HUDEP-2 (cell line): ENCODE data around the gene MKLN1.
"Not testable (repeated sequence)": the region's sequence is repeated elsewhere in the genome, so short reads cannot be mapped to it uniquely, and the experiment has no call there.

ENCODE experiments used
- DNase-seq, 76 experiments: peaks; one replicate each; lab custom pipeline; 2025; ENCODE audit not compliant: unreplicated experiment in 76 of 76; lab: John Stamatoyannopoulos, UW

MKLN1 gene

DNA sequence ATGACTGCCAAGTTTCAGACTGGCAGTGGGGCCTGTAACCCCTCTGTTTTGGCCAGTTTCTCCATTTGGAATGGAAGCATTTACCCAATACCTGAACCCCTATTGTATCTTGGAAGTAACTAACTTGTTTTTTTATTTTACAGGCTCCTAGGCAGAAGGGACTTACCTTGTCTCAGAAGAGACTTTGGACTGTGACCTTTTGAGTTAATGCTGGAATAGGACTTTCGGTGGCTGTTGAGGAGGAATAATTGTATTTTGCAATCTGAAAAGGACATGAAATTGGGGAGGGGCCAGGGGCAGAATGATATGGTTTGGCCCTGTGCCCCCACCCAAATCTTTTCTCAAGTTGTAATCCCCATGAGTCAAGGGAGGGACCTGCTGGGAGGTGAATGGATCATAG lies 20.0 kb upstream of the MKLN1 start:
- DNase-seq = no peak

DNA sequence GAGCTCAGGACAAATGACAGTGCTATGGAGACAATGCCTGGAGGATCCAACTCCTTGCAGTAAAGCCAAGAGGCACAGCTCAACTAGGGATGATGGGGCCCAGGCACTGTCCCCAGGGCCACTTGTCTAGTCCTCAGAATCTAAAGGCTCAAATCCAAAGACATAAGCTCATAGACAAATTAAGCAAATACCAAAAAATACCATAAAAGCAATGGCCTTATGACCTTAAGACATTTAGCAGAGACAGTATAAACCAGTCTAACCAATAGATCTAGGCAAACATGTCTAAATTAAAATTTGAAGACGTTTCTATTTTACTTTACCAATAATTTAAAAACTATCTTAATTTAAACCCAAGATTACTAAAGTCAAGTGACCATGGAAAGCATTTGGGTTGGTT lies 14.8 kb upstream of the MKLN1 start:
- DNase-seq = no peak

- DNase-seq = no peak
Observed at GRCh38 chr7:131320603-131321002, 7.1 kb upstream of the MKLN1 start.

GRCh38 chr7:131321656-131322055 lies 6.0 kb upstream of the MKLN1 start:
- no peak for DNase-seq

DNA sequence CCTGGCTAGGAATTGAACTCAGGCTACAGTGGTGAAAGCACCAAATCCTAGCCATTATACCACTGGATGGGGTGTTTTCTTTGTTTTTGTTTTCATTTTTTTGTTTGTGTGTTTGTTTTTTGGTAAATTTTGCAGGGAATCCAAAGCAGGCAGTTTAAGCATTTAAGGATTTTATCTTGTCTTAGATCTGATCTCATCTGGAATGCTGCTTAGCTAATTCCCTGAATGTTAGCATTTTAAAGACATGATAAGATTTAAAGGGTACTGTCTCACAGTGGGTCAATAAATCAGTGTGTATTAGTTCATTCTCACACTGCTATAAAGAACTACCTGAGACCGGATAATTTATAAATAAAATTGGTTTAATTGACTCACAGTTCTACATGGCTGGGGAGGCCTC lies 5.6 kb upstream of the MKLN1 start:
- DNase-seq = no peak

DNA sequence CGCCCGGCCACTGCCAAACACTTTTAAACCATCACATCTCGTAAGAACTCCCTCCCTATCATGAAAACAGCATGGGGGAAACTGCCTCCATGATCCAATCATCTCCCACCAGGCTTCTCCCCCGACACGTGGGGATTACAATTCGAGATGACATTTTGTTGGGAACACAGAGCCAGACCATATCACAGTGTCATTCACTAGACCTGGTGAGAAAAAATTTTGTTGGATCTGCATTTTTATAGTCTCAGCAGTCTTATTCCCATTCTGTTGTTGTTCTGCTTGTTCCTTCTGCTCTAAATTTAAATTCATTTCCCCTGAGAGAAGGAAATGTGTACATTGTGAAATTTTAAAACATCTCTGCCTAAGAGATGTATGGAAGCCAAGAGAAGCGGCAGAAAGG lies 4.8 kb upstream of the MKLN1 start:
- no peak for DNase-seq

GRCh38 chr7:131325179-131325840 lies 2.4 kb upstream of the MKLN1 start:
- no peak for DNase-seq

DNA sequence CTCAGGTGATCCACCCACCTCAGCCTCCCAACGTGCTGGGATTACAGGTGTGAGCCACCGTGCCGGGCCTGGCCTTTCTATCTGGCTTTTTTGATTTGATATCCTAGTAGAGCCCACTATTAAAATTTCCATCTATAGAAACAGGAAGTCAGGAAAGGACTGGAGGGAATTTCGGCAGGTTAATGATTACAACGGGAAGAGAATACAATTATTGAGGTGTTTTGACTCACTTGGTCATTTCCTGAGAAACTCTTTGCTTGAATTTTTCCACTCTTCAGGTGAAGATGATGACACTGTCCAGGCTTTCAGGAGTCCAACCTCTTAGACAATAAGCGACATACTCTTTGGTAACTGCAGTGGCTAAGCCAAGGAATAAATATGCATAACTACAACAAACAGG lies 1.1 kb upstream of the MKLN1 start:
- DNase-seq = no peak

- peak in 12 of 76 experiments; percentile 4 to 57 (median 38) for DNase-seq
Observed at GRCh38 chr7:131327049-131327625, 539 bp upstream of the MKLN1 start.

DNA sequence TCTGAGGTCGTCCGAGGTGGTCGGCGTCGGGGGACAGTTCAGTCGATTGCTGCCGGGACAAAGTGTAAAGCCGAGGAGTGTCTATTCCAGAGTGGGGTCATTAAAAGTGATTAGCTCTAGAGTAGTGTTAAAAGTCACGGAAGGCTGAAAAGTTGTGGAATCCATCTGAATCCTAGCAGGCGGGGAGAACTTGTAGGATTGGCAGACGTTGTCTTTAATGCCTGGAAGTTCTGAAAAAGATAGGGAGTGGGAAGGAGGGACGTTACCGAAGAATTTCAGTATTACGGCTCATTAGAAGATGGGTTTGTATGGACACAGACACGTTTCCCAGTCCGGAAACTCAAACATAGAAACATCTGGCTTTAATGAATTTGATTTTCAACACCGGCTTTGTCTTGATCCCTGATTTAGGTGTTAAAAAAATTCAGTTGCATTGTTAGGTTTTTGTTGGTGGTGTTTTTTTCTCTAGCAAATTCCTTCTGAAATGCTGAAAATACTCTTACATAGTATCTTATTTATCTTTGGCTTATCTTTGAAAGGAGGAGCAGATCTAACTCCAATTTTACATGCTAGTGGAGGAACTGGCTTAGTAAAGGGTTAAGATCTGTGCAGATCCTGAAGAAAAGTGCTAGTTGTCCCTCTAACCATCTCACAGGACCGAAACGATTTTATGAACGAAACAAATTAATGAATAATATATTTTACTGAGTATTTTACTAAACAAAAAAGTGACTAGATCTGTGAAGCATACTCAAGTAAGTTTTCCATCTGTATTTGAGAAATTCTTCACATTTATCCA lies 900 bp downstream of the MKLN1 start:
- DNase-seq = peak in 2 of 76 experiments; percentile 9

- DNase-seq = peak in 4 of 76 experiments; percentile 10 to 16 (median 12)
Observed at GRCh38 chr7:131329176-131329570, 1.5 kb downstream of the MKLN1 start.

DNA sequence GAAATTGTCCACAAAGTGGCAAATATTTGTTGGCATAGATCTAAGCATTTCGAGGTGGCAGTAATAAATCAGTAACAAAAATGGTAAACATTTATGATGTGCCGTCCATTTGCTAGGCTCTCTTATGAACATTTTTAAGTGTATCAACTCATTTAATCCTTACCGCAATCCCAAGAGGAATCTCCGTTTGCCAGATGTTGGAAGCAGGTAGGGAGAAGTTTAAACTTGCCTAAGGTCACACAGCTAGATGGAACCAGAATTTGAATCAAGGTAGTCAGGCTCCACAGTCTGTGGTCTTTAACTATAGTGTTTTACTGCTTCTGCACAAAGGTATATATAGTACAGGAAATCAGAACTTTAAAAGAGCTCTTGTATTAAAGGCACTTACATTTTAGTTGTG lies 2.6 kb downstream of the MKLN1 start:
- DNase-seq = no peak

GRCh38 chr7:131331806-131332205 lies 4.1 kb downstream of the MKLN1 start:
- no peak for DNase-seq

DNA sequence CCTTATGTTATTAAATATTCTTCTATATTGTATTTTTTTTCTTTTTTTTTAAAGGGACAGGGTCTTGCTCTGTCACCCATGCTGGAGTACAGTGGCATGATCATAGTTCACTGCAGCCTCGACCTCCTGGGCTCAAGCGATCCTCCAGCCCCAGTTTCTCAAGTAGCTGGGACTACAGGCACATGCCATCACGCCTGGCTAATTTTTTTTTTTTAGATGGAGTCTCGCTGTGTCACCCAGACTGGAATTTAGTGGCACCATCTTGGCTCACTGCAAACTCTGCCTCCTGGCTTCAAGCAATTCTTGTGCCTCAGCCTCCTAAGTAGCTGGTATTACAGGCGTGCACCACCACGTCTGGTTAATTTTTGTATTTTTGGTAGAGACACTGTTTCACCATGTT lies 5.1 kb downstream of the MKLN1 start:
- not testable (repeated sequence) for DNase-seq

DNA sequence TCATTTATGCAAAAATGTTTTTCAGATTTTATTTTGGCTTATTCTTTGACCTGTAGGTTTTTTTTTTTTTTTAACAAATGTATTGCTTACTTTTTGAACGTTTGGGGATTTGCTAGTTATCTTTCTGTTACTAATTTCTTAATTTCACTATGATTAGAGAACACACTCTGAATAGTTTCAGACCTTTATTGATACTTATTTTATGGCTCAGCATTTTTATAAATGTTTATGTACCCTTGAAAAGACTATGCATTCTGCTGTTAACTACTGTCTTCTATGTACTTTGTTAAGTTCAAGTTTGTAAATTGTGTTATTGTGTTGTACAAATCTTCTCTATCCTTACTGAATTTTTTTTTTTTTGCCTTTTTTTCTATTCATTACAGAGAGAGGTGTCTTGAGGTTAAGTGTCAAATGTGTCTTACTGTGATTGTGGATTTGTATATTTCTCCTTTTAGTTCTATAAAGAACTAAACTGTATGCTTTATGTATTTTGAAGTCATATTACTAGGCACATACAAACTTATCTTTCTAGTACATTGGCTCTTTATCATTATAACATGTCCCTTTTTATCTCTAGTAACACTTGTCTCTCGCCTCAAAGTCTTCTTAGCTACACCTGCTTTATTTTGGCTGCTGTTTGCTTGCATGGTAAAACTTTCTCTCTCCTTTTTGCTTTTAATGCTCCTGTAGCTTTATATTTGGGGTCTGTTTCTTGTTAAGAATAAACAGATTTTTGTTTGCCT lies 8.1 kb downstream of the MKLN1 start:
- DNase-seq = peak in 25 of 76 experiments; percentile 2 to 74 (median 34)

DNA sequence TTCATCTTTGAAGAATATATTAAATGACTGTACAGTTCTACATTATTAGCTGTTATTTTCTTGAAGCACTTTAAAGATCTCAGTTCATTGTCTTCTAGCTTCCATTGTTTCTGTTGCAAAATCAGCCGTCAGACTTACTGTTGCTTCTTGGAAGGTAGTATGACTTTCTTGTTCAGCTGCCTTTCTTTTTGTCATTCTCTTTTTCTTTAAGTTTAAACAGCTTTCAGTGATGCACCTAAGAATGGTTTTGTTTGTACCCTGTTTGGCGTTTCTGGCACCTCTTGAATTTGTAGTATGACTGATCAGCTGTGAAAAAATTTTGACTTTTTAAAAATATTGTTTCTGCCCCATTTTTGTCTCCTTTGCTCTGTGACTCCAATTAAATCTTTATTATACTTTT lies 9.3 kb downstream of the MKLN1 start:
- DNase-seq = peak in 6 of 76 experiments; percentile 5 to 36 (median 18)

GRCh38 chr7:131338173-131338572 lies 10.5 kb downstream of the MKLN1 start:
- no peak for DNase-seq

GRCh38 chr7:131338691-131339390 lies 11.2 kb downstream of the MKLN1 start:
- no peak for DNase-seq

GRCh38 chr7:131341690-131342089 lies 14.0 kb downstream of the MKLN1 start:
- no peak for DNase-seq

GRCh38 chr7:131342864-131343442 lies 15.3 kb downstream of the MKLN1 start:
- DNase-seq = no peak
